22Rv1 (cell line): ENCODE measurements around the gene FGGY.

ENCODE experiments used
- ZFX ChIP-seq: fragments of 450-650 bp; IDR thresholded peaks from 2 replicates; pipeline ENCODE4 v1.6.1; 2017; ENCODE audit warnings: antibody characterized with exemption, borderline replicate concordance
- TF ChIP-seq, protein P1 (sequence below): fragments of 450-650 bp; IDR thresholded peaks from 2 replicates; pipeline ENCODE4 v1.5.1; 2017; ENCODE audit warnings: mild to moderate bottlenecking

- TF ChIP-seq, protein P1, sequence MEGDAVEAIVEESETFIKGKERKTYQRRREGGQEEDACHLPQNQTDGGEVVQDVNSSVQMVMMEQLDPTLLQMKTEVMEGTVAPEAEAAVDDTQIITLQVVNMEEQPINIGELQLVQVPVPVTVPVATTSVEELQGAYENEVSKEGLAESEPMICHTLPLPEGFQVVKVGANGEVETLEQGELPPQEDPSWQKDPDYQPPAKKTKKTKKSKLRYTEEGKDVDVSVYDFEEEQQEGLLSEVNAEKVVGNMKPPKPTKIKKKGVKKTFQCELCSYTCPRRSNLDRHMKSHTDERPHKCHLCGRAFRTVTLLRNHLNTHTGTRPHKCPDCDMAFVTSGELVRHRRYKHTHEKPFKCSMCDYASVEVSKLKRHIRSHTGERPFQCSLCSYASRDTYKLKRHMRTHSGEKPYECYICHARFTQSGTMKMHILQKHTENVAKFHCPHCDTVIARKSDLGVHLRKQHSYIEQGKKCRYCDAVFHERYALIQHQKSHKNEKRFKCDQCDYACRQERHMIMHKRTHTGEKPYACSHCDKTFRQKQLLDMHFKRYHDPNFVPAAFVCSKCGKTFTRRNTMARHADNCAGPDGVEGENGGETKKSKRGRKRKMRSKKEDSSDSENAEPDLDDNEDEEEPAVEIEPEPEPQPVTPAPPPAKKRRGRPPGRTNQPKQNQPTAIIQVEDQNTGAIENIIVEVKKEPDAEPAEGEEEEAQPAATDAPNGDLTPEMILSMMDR, result no peak
- no peak for TF ChIP-seq ZFX
Observed at GRCh38 chr1:59383963-59384362, 87.1 kb downstream of the FGGY start.
